NK-92 (cell line): ENCODE results near the gene FASTK.
"Not testable (repeated sequence)": the region's sequence is repeated elsewhere in the genome, so short reads cannot be mapped to it uniquely, and the experiment has no call there.

Experiments
- DNase-seq: peaks from one replicate; lab custom pipeline; 2025; ENCODE audit not compliant: unreplicated experiment; lab: John Stamatoyannopoulos, UW

Gene FASTK

GRCh38 chr7:151053751-151054150 lies 26.9 kb downstream of the FASTK start:
- no peak for DNase-seq

- no peak for DNase-seq
Observed at GRCh38 chr7:151053096-151053495, 27.5 kb downstream of the FASTK start.

- no peak for DNase-seq
Observed at GRCh38 chr7:151051108-151051507, 29.5 kb downstream of the FASTK start.

- no peak for DNase-seq
Observed at GRCh38 chr7:151048911-151049463, 31.6 kb downstream of the FASTK start.

GRCh38 chr7:151047976-151048815 lies 32.4 kb downstream of the FASTK start, which contains the start of gene ASIC3:
Gene ASIC3, plus strand, starts transcription at chr7:151048531. Its CDS starts 355 bp downstream, at chr7:151048886.
- no peak for DNase-seq

GRCh38 chr7:151046603-151047573 lies 33.7 kb downstream of the FASTK start:
- DNase-seq, result no peak

- DNase-seq, result no peak
Observed at GRCh38 chr7:151045967-151046366, 34.6 kb downstream of the FASTK start.

- no peak for DNase-seq
Observed at GRCh38 chr7:151045262-151045661, 35.3 kb downstream of the FASTK start.

- DNase-seq, result no peak
Observed at GRCh38 chr7:151043959-151044358, 36.6 kb downstream of the FASTK start.

- DNase-seq, result not testable (repeated sequence)
Observed at GRCh38 chr7:151043449-151043848, 37.2 kb downstream of the FASTK start.

- DNase-seq, result no peak
Observed at GRCh38 chr7:151040616-151041375, 39.8 kb downstream of the FASTK start.

- no peak for DNase-seq
Observed at GRCh38 chr7:151039850-151040548, 40.6 kb downstream of the FASTK start.

- no peak for DNase-seq
Observed at GRCh38 chr7:151038951-151039849, 41.4 kb downstream of the FASTK start.

- no peak for DNase-seq
Observed at GRCh38 chr7:151035902-151036301, 44.7 kb downstream of the FASTK start.

- DNase-seq, result no peak
Observed at GRCh38 chr7:151035026-151035717, 45.4 kb downstream of the FASTK start.

GRCh38 chr7:151034312-151035025 lies 46.1 kb downstream of the FASTK start:
- no peak for DNase-seq

GRCh38 chr7:151033864-151034249 lies 46.8 kb downstream of the FASTK start:
- DNase-seq, result no peak
